Endothelial cell of umbilical vein (primary cell): ENCODE data around the gene NOP16.

ENCODE experiments used
- EZH2 ChIP-seq: IDR thresholded peaks from 2 replicates; pipeline ENCODE4 v1.6.1; 2012; ENCODE audit warnings: borderline replicate concordance, low read depth, mild to moderate bottlenecking, moderate library complexity, low read length, inconsistent platforms; ENCODE audit not compliant: severe bottlenecking
- GATA2 ChIP-seq: IDR thresholded peaks from 2 replicates; pipeline ENCODE4 v1.7.0; 2011; ENCODE audit warnings: low read depth, mild to moderate bottlenecking, moderate library complexity, mixed read lengths, low read length; ENCODE audit not compliant: insufficient read length, insufficient read depth
- JUN ChIP-seq: IDR thresholded peaks from 2 replicates; pipeline ENCODE4 v1.6.1; 2011; ENCODE audit warnings: borderline replicate concordance, low read depth; ENCODE audit not compliant: insufficient read length, insufficient read depth
- MYC ChIP-seq: IDR thresholded peaks from one replicate; pipeline ENCODE4 v1.6.1; 2011; ENCODE audit warnings: mild to moderate bottlenecking, low read depth, low read length
- POLR2A ChIP-seq: IDR thresholded peaks from 2 replicates; pipeline ENCODE4 v1.6.1; 2012; ENCODE audit warnings: low read depth, mild to moderate bottlenecking, control low read depth, low read length
- POLR2AphosphoS5 ChIP-seq: IDR thresholded peaks from 2 replicates; pipeline ENCODE4 v1.6.1; 2012; ENCODE audit warnings: low read depth, mild to moderate bottlenecking, control low read depth, low read length, moderate library complexity; ENCODE audit not compliant: insufficient read depth
- TF ChIP-seq, protein P1 (sequence below), 2 donors: IDR thresholded peaks; 1 replicate in 1 of 2; 2 replicates in 1 of 2; pipeline ENCODE4 v1.5.1; 2011; ENCODE audit warnings: low read length in 2 of 2, mild to moderate bottlenecking in 2 of 2, moderate library complexity in 2 of 2, control low read depth in 1 of 2, inconsistent platforms in 1 of 2, low read depth in 1 of 2; ENCODE audit not compliant: insufficient read depth in 1 of 2; ENCODE audit errors: extremely low read depth in 1 of 2
- TF ChIP-seq, protein P2 (sequence below): IDR thresholded peaks from 2 replicates; pipeline ENCODE4 v1.6.1; 2011; ENCODE audit not compliant: insufficient read depth, insufficient read length

DNA sequence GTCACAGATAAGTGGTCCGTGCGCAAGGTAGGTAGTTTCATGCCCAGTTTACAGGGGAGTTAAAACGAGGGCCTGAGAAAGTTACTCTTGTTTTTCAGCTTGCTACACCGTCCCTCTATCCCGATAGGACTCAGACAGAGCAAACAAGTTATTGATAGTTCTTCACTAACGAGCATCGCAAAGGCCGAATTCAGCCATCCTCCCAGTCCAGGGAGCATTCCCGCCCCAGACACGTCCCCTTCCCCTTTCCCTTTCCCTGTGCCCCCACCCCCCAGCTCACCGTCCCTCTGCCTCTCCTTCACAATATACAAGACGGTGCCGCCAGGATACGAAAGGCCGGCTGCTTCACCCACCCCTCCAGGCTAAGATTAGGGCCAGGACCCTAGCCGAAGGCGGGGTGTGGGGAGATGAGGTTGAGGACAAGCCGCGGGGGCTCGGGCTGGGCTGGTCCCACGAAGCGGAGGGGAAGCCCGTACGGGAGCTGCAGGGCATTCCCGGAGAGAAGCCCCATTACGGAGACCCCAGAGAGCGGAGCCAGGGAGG is 27.4 kb downstream of the NOP16 start:
- TF ChIP-seq, protein P1, sequence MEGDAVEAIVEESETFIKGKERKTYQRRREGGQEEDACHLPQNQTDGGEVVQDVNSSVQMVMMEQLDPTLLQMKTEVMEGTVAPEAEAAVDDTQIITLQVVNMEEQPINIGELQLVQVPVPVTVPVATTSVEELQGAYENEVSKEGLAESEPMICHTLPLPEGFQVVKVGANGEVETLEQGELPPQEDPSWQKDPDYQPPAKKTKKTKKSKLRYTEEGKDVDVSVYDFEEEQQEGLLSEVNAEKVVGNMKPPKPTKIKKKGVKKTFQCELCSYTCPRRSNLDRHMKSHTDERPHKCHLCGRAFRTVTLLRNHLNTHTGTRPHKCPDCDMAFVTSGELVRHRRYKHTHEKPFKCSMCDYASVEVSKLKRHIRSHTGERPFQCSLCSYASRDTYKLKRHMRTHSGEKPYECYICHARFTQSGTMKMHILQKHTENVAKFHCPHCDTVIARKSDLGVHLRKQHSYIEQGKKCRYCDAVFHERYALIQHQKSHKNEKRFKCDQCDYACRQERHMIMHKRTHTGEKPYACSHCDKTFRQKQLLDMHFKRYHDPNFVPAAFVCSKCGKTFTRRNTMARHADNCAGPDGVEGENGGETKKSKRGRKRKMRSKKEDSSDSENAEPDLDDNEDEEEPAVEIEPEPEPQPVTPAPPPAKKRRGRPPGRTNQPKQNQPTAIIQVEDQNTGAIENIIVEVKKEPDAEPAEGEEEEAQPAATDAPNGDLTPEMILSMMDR (IDR thresholded peaks at IDR 0.05; ENCODE audit: extremely low read depth in 1 of 2, insufficient read depth in 1 of 2, low read depth in 1 of 2, low read length in 2 of 2), result no peak
- TF ChIP-seq POLR2AphosphoS5 (no peak), POLR2A (no peak), JUN (no peak), EZH2 (no peak), MYC (no peak), GATA2 (no peak)
- TF ChIP-seq, protein P2, sequence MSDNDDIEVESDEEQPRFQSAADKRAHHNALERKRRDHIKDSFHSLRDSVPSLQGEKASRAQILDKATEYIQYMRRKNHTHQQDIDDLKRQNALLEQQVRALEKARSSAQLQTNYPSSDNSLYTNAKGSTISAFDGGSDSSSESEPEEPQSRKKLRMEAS, result no peak
